PFSK-1 (cell line): ENCODE measurements around the gene UBE3B.

Experiments
- FOXP2 ChIP-seq: optimal IDR thresholded peaks from 2 replicates; pipeline ENCODE3; 2011; ENCODE audit warnings: borderline replicate concordance, control low read depth, inconsistent platforms; ENCODE audit not compliant: insufficient read depth; ENCODE audit errors: extremely low read length, extremely low read depth
- POLR2AphosphoS5 ChIP-seq: IDR thresholded peaks from 2 replicates; pipeline ENCODE4 v1.6.1; 2012; ENCODE audit warnings: low read depth, mild to moderate bottlenecking, control low read depth, low read length, moderate library complexity
- REST ChIP-seq, 2 experiments: IDR thresholded peaks; 2 replicates each; pipeline versions ENCODE4 v1.6.1 to v1.8.0; 2011 to 2012; ENCODE audit warnings: low read depth in 2 of 2, low read length in 2 of 2, control low read depth in 1 of 2, inconsistent platforms in 1 of 2, mild to moderate bottlenecking in 1 of 2, moderate library complexity in 1 of 2; ENCODE audit not compliant: insufficient read depth in 1 of 2
- SIN3A ChIP-seq: IDR thresholded peaks from 2 replicates; pipeline ENCODE4 v1.6.1; 2012; ENCODE audit warnings: mild to moderate bottlenecking, low read length, moderate library complexity, borderline replicate concordance; ENCODE audit not compliant: insufficient read depth
- TAF1 ChIP-seq: IDR thresholded peaks from 2 replicates; pipeline ENCODE4 v1.6.1; 2012; ENCODE audit warnings: low read length, control low read depth, borderline replicate concordance; ENCODE audit not compliant: insufficient read depth

UBE3B gene

DNA sequence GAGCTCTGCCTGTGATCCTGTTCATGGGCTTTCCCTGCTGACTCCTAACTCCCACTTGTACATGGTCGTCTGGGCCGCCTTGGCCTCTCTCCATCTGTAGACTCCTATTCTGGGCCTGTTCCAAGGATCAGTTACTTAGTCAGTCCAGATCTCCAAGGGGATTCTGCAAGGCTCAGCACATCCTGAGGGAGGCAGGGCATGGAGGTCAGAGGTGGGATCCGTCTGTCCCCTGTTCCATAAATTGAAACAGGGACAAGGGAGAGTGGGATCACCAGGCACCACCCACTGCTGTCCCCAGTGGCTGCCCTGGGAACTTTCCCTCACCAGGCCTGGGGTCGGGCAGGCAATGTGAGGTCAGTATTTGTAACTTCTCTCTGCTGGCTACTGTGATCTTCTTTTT is 43.8 kb upstream of the UBE3B start:
- TF ChIP-seq FOXP2: no peak
- TF ChIP-seq REST (IDR thresholded peaks at IDR 0.05; ENCODE audit: insufficient read depth in 1 of 2, low read depth in 2 of 2, low read length in 2 of 2): no peak
- no peak for TF ChIP-seq POLR2AphosphoS5
- TF ChIP-seq SIN3A: no peak
- TF ChIP-seq TAF1: no peak

GRCh38 chr12:109434582-109434981 is 42.9 kb upstream of the UBE3B start:
- TF ChIP-seq POLR2AphosphoS5 (no peak), REST (IDR thresholded peaks at IDR 0.05; ENCODE audit: insufficient read depth in 1 of 2, low read depth in 2 of 2, low read length in 2 of 2) (no peak), TAF1 (no peak), FOXP2 (no peak), SIN3A (no peak)

GRCh38 chr12:109435428-109436187 is 41.8 kb upstream of the UBE3B start:
- no peak for TF ChIP-seq FOXP2
- TF ChIP-seq SIN3A: no peak

- TF ChIP-seq FOXP2 (no peak), REST (IDR thresholded peaks at IDR 0.05; ENCODE audit: insufficient read depth in 1 of 2, low read depth in 2 of 2, low read length in 2 of 2) (no peak), POLR2AphosphoS5 (no peak), TAF1 (no peak), SIN3A (no peak)
These were observed 41.3 kb upstream of the UBE3B start for GRCh38 chr12:109436188-109436560.

- TF ChIP-seq REST (IDR thresholded peaks at IDR 0.05; ENCODE audit: insufficient read depth in 1 of 2, low read depth in 2 of 2, low read length in 2 of 2) (no peak), POLR2AphosphoS5 (no peak), SIN3A (no peak), TAF1 (no peak), FOXP2 (no peak)
These were observed 38.3 kb upstream of the UBE3B start for GRCh38 chr12:109439181-109439580.
